ENCODE data around the gene CHST1. TPM values are rescaled to one million over a fixed set of nuclear protein-coding genes. Genes with fewer than 3 reads are reported as not detected.

Gene CHST1
- total RNA-seq, 2 experiments from 2014 or later, result not detected

- no peaks in the 10 kb centered on the region for H3K79me2 ChIP-seq (ENCODE audit: insufficient read depth, low read depth, low read length)
- intact Hi-C loops (cut with micrococcal nuclease; ENCODE audit: unreplicated experiment), result no loop called here
- H3K36me3 ChIP-seq (ENCODE audit: insufficient read depth, low read length), result no peaks in the 10 kb centered on the region
- H3K4me2 ChIP-seq (ENCODE audit: low read length), result no peak overlapping the region
- no peak for DNase-seq (ENCODE audit: low spot score)
- no peaks in the 10 kb centered on the region for H3K9me2 ChIP-seq (ENCODE audit: insufficient read depth, low read length)
- no peak overlapping the region for H2AFZ ChIP-seq (ENCODE audit: low read length)
- H3K27ac ChIP-seq (ENCODE audit: low read depth, low read length, poor library complexity, severe bottlenecking), result no peak overlapping the region
- H3K4me3 ChIP-seq (ENCODE audit: low read depth, low read length, poor library complexity, severe bottlenecking), result no peak overlapping the region
- no peaks in the 10 kb centered on the region for H4K20me1 ChIP-seq (ENCODE audit: insufficient read depth, low read length)
- H3K4me1 ChIP-seq (ENCODE audit: insufficient read depth, low read length, poor library complexity, severe bottlenecking), result no peaks in the 10 kb centered on the region
- ChIA-PET POLR2A (no interaction called here), CTCF (ENCODE audit: unreplicated experiment) (no interaction called here)
- no TSS peak for BruUV-seq (replicated peaks)
- TF ChIP-seq CTCF (conservative IDR thresholded peaks at IDR 0.05; ENCODE audit: low read length) (no peak), EZH2phosphoT487 (IDR thresholded peaks at IDR 0.05; ENCODE audit: borderline replicate concordance, low read depth, low read length) (no peak)
- no peaks in the 10 kb centered on the region for H3K9me3 ChIP-seq (ENCODE audit: low read length)
Measured at GRCh38 chr11:45708887-45709663, 43.7 kb upstream of the CHST1 start.

GRCh38 chr11:45704635-45705034 is 39.2 kb upstream of the CHST1 start:
- no TSS peak for BruUV-seq (replicated peaks)
- Histone ChIP-seq H3K9me3 (ENCODE audit: low read length) (no peaks in the 10 kb centered on the region), H3K4me3 (ENCODE audit: low read depth, low read length, poor library complexity, severe bottlenecking) (no peak overlapping the region), H3K9me2 (ENCODE audit: insufficient read depth, low read length) (no peaks in the 10 kb centered on the region), H3K4me1 (ENCODE audit: insufficient read depth, low read length, poor library complexity, severe bottlenecking) (no peaks in the 10 kb centered on the region), H4K20me1 (ENCODE audit: insufficient read depth, low read length) (no peaks in the 10 kb centered on the region), H3K27ac (ENCODE audit: low read depth, low read length, poor library complexity, severe bottlenecking) (no peak overlapping the region), H3K36me3 (ENCODE audit: insufficient read depth, low read length) (no peaks in the 10 kb centered on the region), H3K4me2 (ENCODE audit: low read length) (no peak overlapping the region), H2AFZ (ENCODE audit: low read length) (no peak overlapping the region), H3K79me2 (ENCODE audit: insufficient read depth, low read depth, low read length) (no peaks in the 10 kb centered on the region)
- POLR2A ChIA-PET, result no interaction called here
- CTCF ChIA-PET (ENCODE audit: unreplicated experiment), result no interaction called here
- TF ChIP-seq EZH2phosphoT487 (IDR thresholded peaks at IDR 0.05; ENCODE audit: borderline replicate concordance, low read depth, low read length), result no peak
- TF ChIP-seq CTCF (conservative IDR thresholded peaks at IDR 0.05; ENCODE audit: low read length), result no peak
- DNase-seq (ENCODE audit: low spot score), result no peak
- intact Hi-C loops (cut with micrococcal nuclease; ENCODE audit: unreplicated experiment), result no loop called here

GRCh38 chr11:45704133-45704532 is 38.7 kb upstream of the CHST1 start:
- BruUV-seq (replicated peaks), result no TSS peak
- TF ChIP-seq CTCF (conservative IDR thresholded peaks at IDR 0.05; ENCODE audit: low read length), result no peak
- TF ChIP-seq EZH2phosphoT487 (IDR thresholded peaks at IDR 0.05; ENCODE audit: borderline replicate concordance, low read depth, low read length), result no peak
- H3K9me2 ChIP-seq (ENCODE audit: insufficient read depth, low read length), result no peaks in the 10 kb centered on the region
- no peak overlapping the region for H3K27ac ChIP-seq (ENCODE audit: low read depth, low read length, poor library complexity, severe bottlenecking)
- no peaks in the 10 kb centered on the region for H3K9me3 ChIP-seq (ENCODE audit: low read length)
- no peaks in the 10 kb centered on the region for H3K36me3 ChIP-seq (ENCODE audit: insufficient read depth, low read length)
- DNase-seq (ENCODE audit: low spot score), result no peak
- no peak overlapping the region for H3K4me3 ChIP-seq (ENCODE audit: low read depth, low read length, poor library complexity, severe bottlenecking)
- POLR2A ChIA-PET, result no interaction called here
- CTCF ChIA-PET (ENCODE audit: unreplicated experiment), result no interaction called here
- no peak overlapping the region for H2AFZ ChIP-seq (ENCODE audit: low read length)
- no peaks in the 10 kb centered on the region for H3K79me2 ChIP-seq (ENCODE audit: insufficient read depth, low read depth, low read length)
- H3K4me2 ChIP-seq (ENCODE audit: low read length), result no peak overlapping the region
- intact Hi-C loops (cut with micrococcal nuclease; ENCODE audit: unreplicated experiment), result no loop called here
- H3K4me1 ChIP-seq (ENCODE audit: insufficient read depth, low read length, poor library complexity, severe bottlenecking), result no peaks in the 10 kb centered on the region
- H4K20me1 ChIP-seq (ENCODE audit: insufficient read depth, low read length), result no peaks in the 10 kb centered on the region

Data from OCI-LY7 (cell line).